HepG2 (cell line): ENCODE data around the gene RIPK3. TPM values are rescaled to one million over a fixed set of nuclear protein-coding genes. Genes with fewer than 3 reads are reported as not detected.

Experiments used
- CCDC6 ChIP-seq: sonication (generic); formaldehyde crosslinking; IDR thresholded peaks from 2 replicates; pipeline ENCODE4 v1.8.1; 2022; ENCODE audit warnings: mild to moderate bottlenecking, missing genetic modification reagents, moderate library complexity
- JARID2 ChIP-seq: sonication (generic); formaldehyde crosslinking; IDR thresholded peaks from 2 replicates; pipeline ENCODE4 v1.8.1; 2023; ENCODE audit warnings: missing genetic modification reagents, inconsistent platforms; ENCODE audit not compliant: insufficient replicate concordance
- LBX2 ChIP-seq: sonication (generic); formaldehyde crosslinking; IDR thresholded peaks from 2 replicates; pipeline ENCODE4 v1.5.0; 2020; ENCODE audit warnings: missing genetic modification reagents, mild to moderate bottlenecking, borderline replicate concordance
- MXI1 ChIP-seq: IDR thresholded peaks from 3 replicates; pipeline ENCODE4 v1.6.1; 2012; ENCODE audit warnings: low read depth, low read length, inconsistent platforms, borderline replicate concordance
- PATZ1 ChIP-seq: sonication (generic); formaldehyde crosslinking; IDR thresholded peaks from 2 replicates; pipeline ENCODE4 v1.4.0; 2020; ENCODE audit warnings: missing genetic modification reagents
- POLR2AphosphoS5 ChIP-seq: IDR thresholded peaks from 2 replicates; pipeline ENCODE4 v1.6.1; 2012; ENCODE audit warnings: low read depth, low read length
- PREB ChIP-seq: sonication (generic); formaldehyde crosslinking; IDR thresholded peaks from 2 replicates; pipeline ENCODE4 v1.4.0; 2020; ENCODE audit warnings: missing genetic modification reagents
- SNAPC5 ChIP-seq: sonication (generic); formaldehyde crosslinking; IDR thresholded peaks from 2 replicates; pipeline ENCODE4 v1.8.1; 2023; ENCODE audit warnings: mild to moderate bottlenecking, missing genetic modification reagents, borderline replicate concordance
- ZBTB33 ChIP-seq: sonication (generic); formaldehyde crosslinking; IDR thresholded peaks from 2 replicates; pipeline ENCODE4 v1.4.0; 2020; ENCODE audit warnings: missing genetic modification reagents
- ZHX2 ChIP-seq, 2 experiments: sonication (generic) in 1 of 2; formaldehyde crosslinking in 1 of 2; IDR thresholded peaks; 2 replicates each; pipeline versions ENCODE4 v1.6.1 to v1.9.0; 2014 to 2022; ENCODE audit warnings: antibody characterized with exemption in 1 of 2, borderline replicate concordance in 1 of 2, inconsistent platforms in 1 of 2, low read depth in 1 of 2, missing genetic modification reagents in 1 of 2
- ZNF354B ChIP-seq: sonication (generic); formaldehyde crosslinking; IDR thresholded peaks from 2 replicates; pipeline ENCODE4 v1.8.0; 2022; ENCODE audit warnings: mild to moderate bottlenecking, missing genetic modification reagents
- ZNF510 ChIP-seq: sonication (generic); formaldehyde crosslinking; IDR thresholded peaks from 2 replicates; pipeline ENCODE4 v1.4.0; 2020; ENCODE audit warnings: low read depth, mild to moderate bottlenecking, missing genetic modification reagents
- ZNF674 ChIP-seq: sonication (generic); formaldehyde crosslinking; IDR thresholded peaks from 2 replicates; pipeline ENCODE4 v1.5.0; 2020; ENCODE audit warnings: low read depth, mild to moderate bottlenecking, missing genetic modification reagents
- ZNF7 ChIP-seq: IDR thresholded peaks from 2 replicates; pipeline ENCODE4 v1.6.1; 2016; ENCODE audit warnings: missing biosample characterization, missing genetic modification reagents
- ZNF782 ChIP-seq: sonication (generic); formaldehyde crosslinking; IDR thresholded peaks from 2 replicates; pipeline ENCODE4 v1.4.0; 2020; ENCODE audit warnings: missing genetic modification reagents, mild to moderate bottlenecking, borderline replicate concordance
- ZSCAN22 ChIP-seq: sonication (generic); formaldehyde crosslinking; IDR thresholded peaks from 2 replicates; pipeline ENCODE4 v1.4.0; 2020; ENCODE audit warnings: mild to moderate bottlenecking, missing genetic modification reagents
- polyA plus RNA-seq, 8 experiments: library from polyadenylated mRNA; depleted of rRNA in 3 of 8; stranded (reverse) in 7 of 8; unstranded in 1 of 8; fragments of >200 nt; fragmentation: Illumina TruSeq in 4 of 8; extraction: Trizol in 4 of 8; gene quantifications; 2 replicates each; pipeline versions ENCODE4 v1.2.1 to v1.2.3, GENCODE V29; 2011 to 2016; ENCODE audit warnings: low read depth in 4 of 8, missing spikeins in 1 of 8, mixed read lengths in 1 of 8; ENCODE audit not compliant: insufficient read depth in 1 of 8
- total RNA-seq, 5 experiments: library from RNA; depleted of rRNA; stranded (reverse); fragments of >200 nt; fragmentation: Illumina TruSeq; extraction: Trizol; gene quantifications; 2 replicates each; pipeline ENCODE4 v1.2.3, GENCODE V29; 2016; ENCODE audit warnings: low read depth in 1 of 5

Gene RIPK3
- total and polyA plus RNA-seq, 2 of the 13 experiments (the other 11 are each of a cell fraction or from before 2014, with no cell fraction given), result not detected

GRCh38 chr14:24298892-24299254 lies 40.9 kb downstream of the RIPK3 start (continued):
- TF ChIP-seq ZHX2 (IDR thresholded peaks at IDR 0.05; ENCODE audit: low read depth), result 0 out of 2 replicates have a peak, but pooled peaks have one; percentile 51
- no peak for TF ChIP-seq ZHX2 (CRISPR knock-in tag; IDR thresholded peaks at IDR 0.05; ENCODE audit: borderline replicate concordance)
- peak; percentile 86 for TF ChIP-seq ZBTB33 (CRISPR knock-in tag)
- TF ChIP-seq ZNF7 (CRISPR knock-in tag), result peak; percentile 20; the same call in 1 of the 2 replicates
- TF ChIP-seq ZNF674 (CRISPR knock-in tag), result peak; percentile 87; the same call in 1 of the 2 replicates
- TF ChIP-seq SNAPC5 (CRISPR knock-in tag), result no peak
- TF ChIP-seq ZNF510 (CRISPR knock-in tag), result 0 out of 2 replicates have a peak, but pooled peaks have one; percentile 29
- TF ChIP-seq PREB, result no peak
- 0 out of 2 replicates have a peak, but pooled peaks have one; percentile 72 for TF ChIP-seq ZNF354B (CRISPR knock-in tag)
- no peak for TF ChIP-seq LBX2 (CRISPR knock-in tag)
- peak; percentile 27; the same call in 1 of the 2 replicates for TF ChIP-seq POLR2AphosphoS5
- no peak for TF ChIP-seq PATZ1
- TF ChIP-seq JARID2 (CRISPR knock-in tag), result peak; percentile 9
- TF ChIP-seq MXI1, result peak; percentile 42; the same call in 1 of the 3 replicates
- TF ChIP-seq CCDC6 (CRISPR knock-in tag), result no peak
- TF ChIP-seq ZNF782 (CRISPR knock-in tag), result peak; percentile 19; the same call in 1 of the 2 replicates
- TF ChIP-seq ZSCAN22 (CRISPR knock-in tag), result no peak
- TF ChIP-seq, all 625 proteins: peak for 27
